Endothelial cell of hepatic sinusoid (primary cell): ENCODE measurements around the gene NAA50.

Experiments used
- in situ Hi-C: cut with HindIII; loops from 2 replicates; pipeline ENCODE4 v1.10.0; 2017; ENCODE audit warnings: low sequenced_read_pairs

The NAA50 gene

DNA sequence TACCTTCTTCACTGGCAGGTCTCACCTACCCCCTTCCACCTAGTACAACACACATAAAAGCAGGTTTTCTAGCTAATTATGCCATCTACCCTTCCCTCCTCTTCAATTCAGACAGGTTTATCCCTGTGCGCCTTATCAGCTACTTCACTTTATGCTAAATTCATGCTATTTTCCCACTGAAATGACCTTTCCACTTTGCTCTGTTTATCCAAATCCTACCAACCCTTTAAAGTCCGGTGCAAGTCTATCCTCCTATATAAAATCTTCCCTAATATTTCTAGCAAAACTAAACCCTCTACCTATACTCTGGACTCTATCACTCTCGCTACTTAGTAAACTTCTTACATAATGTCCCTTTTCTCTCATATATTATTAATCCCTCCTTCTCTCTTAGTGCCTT lies 55.6 kb downstream of the NAA50 start:
- in situ Hi-C loops: no loop called here

- in situ Hi-C loops: no loop called here
Observed at GRCh38 chr3:113685956-113686721, 59.9 kb downstream of the NAA50 start.

- in situ Hi-C loops: no loop called here
Observed at GRCh38 chr3:113685124-113685523, 60.9 kb downstream of the NAA50 start.

- in situ Hi-C loops: no loop called here
Observed at GRCh38 chr3:113684271-113684819, 61.7 kb downstream of the NAA50 start.

DNA sequence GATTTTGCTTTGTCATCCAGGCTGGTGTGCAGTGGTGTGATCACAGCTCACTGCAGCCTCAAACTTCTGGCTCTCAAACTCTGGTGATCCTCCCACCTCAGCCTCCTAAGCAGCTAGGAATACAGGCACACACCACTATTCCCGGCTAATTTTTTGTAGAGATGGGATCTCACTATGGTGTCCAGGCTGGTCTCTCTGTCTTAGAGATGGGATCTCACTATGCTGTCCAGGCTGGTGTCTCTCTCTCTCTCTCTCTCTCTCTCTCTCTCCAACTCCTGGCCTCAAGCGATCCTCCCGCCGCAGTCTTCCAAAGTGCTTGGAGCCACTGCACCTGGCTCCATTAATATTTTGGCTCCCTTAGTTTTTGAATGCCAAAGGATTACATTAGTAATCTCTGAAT lies 67.3 kb downstream of the NAA50 start:
- in situ Hi-C loops: no loop called here

- in situ Hi-C loops: no loop called here
Observed at GRCh38 chr3:113677737-113678136, 68.3 kb downstream of the NAA50 start.

GRCh38 chr3:113676261-113676660 lies 69.8 kb downstream of the NAA50 start:
- in situ Hi-C loops: no loop called here

DNA sequence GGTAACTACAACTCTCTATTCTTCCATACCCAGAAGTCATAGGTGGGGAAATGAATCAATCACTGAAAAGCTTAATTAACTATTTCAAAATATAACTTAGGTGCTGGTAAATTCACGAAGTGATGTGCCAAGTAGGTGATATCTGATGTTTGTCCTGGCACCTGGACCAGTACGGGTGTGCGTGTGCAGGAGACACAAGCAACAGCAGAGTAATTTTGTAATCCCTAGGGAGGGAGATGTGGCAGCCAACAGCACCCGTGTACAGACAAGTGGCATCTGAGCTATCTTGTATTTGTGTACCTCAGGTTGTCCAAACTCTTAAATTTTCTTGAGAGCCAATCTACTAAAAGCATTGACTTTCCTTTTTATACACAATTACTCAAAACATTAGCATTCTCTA lies 72.5 kb downstream of the NAA50 start:
- in situ Hi-C loops: no loop called here

DNA sequence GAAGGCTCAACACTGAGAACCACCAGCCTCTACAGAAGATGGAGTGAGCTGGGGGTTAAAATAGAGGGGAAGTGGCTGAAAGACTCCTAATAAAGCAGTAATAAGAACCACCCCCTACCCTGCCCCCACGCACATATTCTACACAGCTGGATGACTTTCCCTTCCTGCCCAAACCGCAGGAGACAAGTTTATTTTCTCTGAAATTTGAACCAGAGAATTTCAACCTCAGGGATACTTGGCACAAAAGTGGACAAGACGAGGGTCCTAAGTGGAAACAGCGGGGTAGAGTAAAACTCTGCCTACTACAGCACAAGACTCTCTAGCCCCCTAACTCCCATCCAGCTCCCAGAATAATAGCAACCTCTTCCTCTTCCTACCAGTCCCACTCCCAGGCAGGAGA lies 78.0 kb downstream of the NAA50 start:
- in situ Hi-C loops: no loop called here
